Left kidney (tissue), 2 donors: ENCODE data around the gene CDC14A. TPM values are rescaled to one million over a fixed set of nuclear protein-coding genes. Genes with fewer than 3 reads are reported as not detected.

ENCODE experiments used
- DNase-seq: peaks from one replicate; pipeline ENCODE4 v3.0.0-alpha.2; 2013
- polyA plus RNA-seq: library from polyadenylated mRNA; unstranded; fragments of 120-200 nt; gene quantifications from one replicate; pipeline ENCODE4 v1.2.1, GENCODE V29; 2013; ENCODE audit not compliant: insufficient read length

CDC14A gene
- polyA plus RNA-seq, 1 donor = 32.9 TPM

- DNase-seq = no peak
These were observed 133.6 kb downstream of the CDC14A start for GRCh38 chr1:100485855-100486258.

- no peak for DNase-seq
These were observed 142.2 kb downstream of the CDC14A start for GRCh38 chr1:100494393-100495084.

- no peak for DNase-seq
These were observed 144.6 kb downstream of the CDC14A start for GRCh38 chr1:100496896-100497295.

- no peak for DNase-seq
These were observed 145.5 kb downstream of the CDC14A start for GRCh38 chr1:100497796-100498195.

GRCh38 chr1:100499194-100499811 lies 147.0 kb downstream of the CDC14A start:
- no peak for DNase-seq

- DNase-seq = no peak
These were observed 149.9 kb downstream of the CDC14A start for GRCh38 chr1:100502052-100502792.

- DNase-seq = no peak
These were observed 153.9 kb downstream of the CDC14A start for GRCh38 chr1:100506217-100506616.

- no peak for DNase-seq
These were observed 158.1 kb downstream of the CDC14A start for GRCh38 chr1:100510451-100510850.

GRCh38 chr1:100511058-100511457 lies 158.8 kb downstream of the CDC14A start:
- no peak for DNase-seq

GRCh38 chr1:100511773-100512172 lies 159.5 kb downstream of the CDC14A start:
- no peak for DNase-seq

GRCh38 chr1:100512803-100513352 lies 160.6 kb downstream of the CDC14A start:
- DNase-seq = no peak

- DNase-seq = no peak
These were observed 164.6 kb downstream of the CDC14A start for GRCh38 chr1:100516857-100517256.

GRCh38 chr1:100517515-100517914 lies 165.2 kb downstream of the CDC14A start:
- no peak for DNase-seq

- DNase-seq = no peak
These were observed 165.7 kb downstream of the CDC14A start for GRCh38 chr1:100518023-100518422.

- no peak for DNase-seq
These were observed 170.8 kb downstream of the CDC14A start for GRCh38 chr1:100523038-100523652.

GRCh38 chr1:100524355-100524754 lies 172.0 kb downstream of the CDC14A start:
- DNase-seq = no peak

GRCh38 chr1:100526894-100527293 lies 174.6 kb downstream of the CDC14A start:
- no peak for DNase-seq

- peak; percentile 30 for DNase-seq
These were observed 176.6 kb downstream of the CDC14A start for GRCh38 chr1:100528871-100529270.

GRCh38 chr1:100530141-100530540 lies 177.8 kb downstream of the CDC14A start:
- no peak for DNase-seq

- DNase-seq = peak; percentile 26
These were observed 178.7 kb downstream of the CDC14A start for GRCh38 chr1:100530880-100531487.

- no peak for DNase-seq
These were observed 180.3 kb downstream of the CDC14A start for GRCh38 chr1:100532645-100533044.

GRCh38 chr1:100535264-100535663 lies 183.0 kb downstream of the CDC14A start:
- no peak for DNase-seq
